VCaP (cell line): ENCODE measurements around the gene ELF4.
A peak's percentile ranks its signal among the peaks of the same experiment; 100 is the strongest.

Source experiments
- H3K27ac ChIP-seq: fragments of 450-650 bp; 2 replicates; pipeline ENCODE4 v1.5.1; 2017
- CTCF ChIP-seq: fragments of 450-650 bp; conservative IDR thresholded peaks from 2 replicates; pipeline ENCODE4 v1.5.1; 2017; ENCODE audit warnings: mild to moderate bottlenecking, moderate library complexity

ELF4 gene

GRCh38 chrX:130111220-130112154, 1.2 kb upstream of the ELF4 start:
- no peak overlapping the region for H3K27ac ChIP-seq
- TF ChIP-seq CTCF: no peak

- TF ChIP-seq CTCF: no peak
- H3K27ac ChIP-seq: peak overlapping the region; percentile 34; the same call in 1 of the 2 replicates
Observed at GRCh38 chrX:130109429-130110378, 593 bp downstream of the ELF4 start.

- no peak overlapping the region for H3K27ac ChIP-seq
- no peak for TF ChIP-seq CTCF
Observed at GRCh38 chrX:130108647-130109428, 1.5 kb downstream of the ELF4 start.

GRCh38 chrX:130106071-130106470, 4.2 kb downstream of the ELF4 start:
- TF ChIP-seq CTCF: no peak

GRCh38 chrX:130105244-130105643, 5.1 kb downstream of the ELF4 start:
- TF ChIP-seq CTCF: no peak
- H3K27ac ChIP-seq: no peak overlapping the region

More at GRCh38 chrX:130106071-130106470, 4.2 kb downstream of the ELF4 start:
- no peak overlapping the region for H3K27ac ChIP-seq

- TF ChIP-seq CTCF: no peak
- H3K27ac ChIP-seq: no peak overlapping the region
Observed at GRCh38 chrX:130103605-130104004, 6.7 kb downstream of the ELF4 start.
